HG03571 (cell line): ENCODE measurements around the gene TTC39C.
"Not testable (repeated sequence)": the region's sequence is repeated elsewhere in the genome, so short reads cannot be mapped to it uniquely, and the experiment has no call there.

Experiments
- ATAC-seq: cut with Tn5 transposase; IDR thresholded peaks from one replicate; pipeline ENCODE4 v1.9.1; 2021; ENCODE audit not compliant: unreplicated experiment

Gene TTC39C

GRCh38 chr18:24118750-24119577, 104.4 kb downstream of the TTC39C start:
- peak; percentile 75 for ATAC-seq

GRCh38 chr18:24120676-24121075, 106.1 kb downstream of the TTC39C start:
- ATAC-seq = no peak

- ATAC-seq = no peak
Observed at GRCh38 chr18:24121625-24122024, 107.1 kb downstream of the TTC39C start.

- no peak for ATAC-seq
Observed at GRCh38 chr18:24126155-24126961, 111.8 kb downstream of the TTC39C start.

- ATAC-seq = no peak
Observed at GRCh38 chr18:24127735-24128134, 113.2 kb downstream of the TTC39C start.

- ATAC-seq = no peak
Observed at GRCh38 chr18:24128700-24129099, 114.1 kb downstream of the TTC39C start.

GRCh38 chr18:24130494-24130893, 115.9 kb downstream of the TTC39C start:
- ATAC-seq = no peak

- no peak for ATAC-seq
Observed at GRCh38 chr18:24136967-24137373, 122.4 kb downstream of the TTC39C start.

GRCh38 chr18:24138409-24138788, 123.8 kb downstream of the TTC39C start:
- no peak for ATAC-seq

GRCh38 chr18:24138789-24139616, 124.4 kb downstream of the TTC39C start, which contains the start of gene CABYR:
Gene CABYR (plus strand): TSS chr18:24139062. CDS start chr18:24143115, 4,053 bp downstream.
- peak; percentile 82 for ATAC-seq

- no peak for ATAC-seq
Observed at GRCh38 chr18:24140697-24141096, 126.1 kb downstream of the TTC39C start.

- ATAC-seq = no peak
Observed at GRCh38 chr18:24142376-24142775, 127.8 kb downstream of the TTC39C start.

GRCh38 chr18:24149591-24149990, 135.0 kb downstream of the TTC39C start:
- not testable (repeated sequence) for ATAC-seq

- ATAC-seq = no peak
Observed at GRCh38 chr18:24153397-24153796, 138.8 kb downstream of the TTC39C start.

GRCh38 chr18:24157855-24158254, 143.3 kb downstream of the TTC39C start:
- no peak for ATAC-seq

GRCh38 chr18:24160086-24160485, 145.5 kb downstream of the TTC39C start:
- ATAC-seq = no peak

- ATAC-seq = no peak
Observed at GRCh38 chr18:24161304-24161703, 146.8 kb downstream of the TTC39C start.

GRCh38 chr18:24168496-24168895, 153.9 kb downstream of the TTC39C start:
- ATAC-seq = no peak

GRCh38 chr18:24170360-24170759, 155.8 kb downstream of the TTC39C start:
- ATAC-seq = no peak

- no peak for ATAC-seq
Observed at GRCh38 chr18:24173997-24174396, 159.4 kb downstream of the TTC39C start.
